Stimulated activated CD4-positive, alpha-beta T cell treated with anti-CD3 and anti-CD28 coated beads, Interleukin-2, amount 100 ng/mL, for 24 hours (primary cell): ENCODE data around the gene ENDOU.

Experiments
- DNase-seq, 2 donors: peaks; one replicate each; pipeline ENCODE4 v3.0.0-alpha.2; 2020

ENDOU gene

GRCh38 chr12:47757364-47757839, 32.1 kb upstream of the ENDOU start:
- no peak for DNase-seq

- DNase-seq, result peak; percentile 46 to 52
Observed at GRCh38 chr12:47755655-47756562, 30.6 kb upstream of the ENDOU start.

GRCh38 chr12:47754881-47755280, 29.6 kb upstream of the ENDOU start:
- DNase-seq, result no peak

GRCh38 chr12:47754126-47754525, 28.8 kb upstream of the ENDOU start:
- DNase-seq, result no peak

GRCh38 chr12:47753021-47754001, 28.0 kb upstream of the ENDOU start:
- DNase-seq, result no peak

- DNase-seq, result no peak
Observed at GRCh38 chr12:47752552-47752951, 27.3 kb upstream of the ENDOU start.

GRCh38 chr12:47752121-47752520, 26.8 kb upstream of the ENDOU start:
- DNase-seq, result no peak

- DNase-seq, result no peak
Observed at GRCh38 chr12:47751561-47751960, 26.3 kb upstream of the ENDOU start.

GRCh38 chr12:47750916-47751470, 25.7 kb upstream of the ENDOU start:
- no peak for DNase-seq

GRCh38 chr12:47750229-47750798, 25.0 kb upstream of the ENDOU start:
- DNase-seq, result no peak

- DNase-seq, result no peak
Observed at GRCh38 chr12:47748899-47749298, 23.6 kb upstream of the ENDOU start.

- no peak for DNase-seq
Observed at GRCh38 chr12:47748507-47748828, 23.2 kb upstream of the ENDOU start.

- DNase-seq, result no peak
Observed at GRCh38 chr12:47747596-47748506, 22.6 kb upstream of the ENDOU start.

GRCh38 chr12:47747126-47747525, 21.8 kb upstream of the ENDOU start:
- DNase-seq, result no peak

GRCh38 chr12:47746523-47746922, 21.2 kb upstream of the ENDOU start:
- DNase-seq, result no peak

GRCh38 chr12:47746073-47746472, 20.8 kb upstream of the ENDOU start:
- no peak for DNase-seq

GRCh38 chr12:47745485-47746041, 20.3 kb upstream of the ENDOU start:
- no peak for DNase-seq

GRCh38 chr12:47744778-47745436, 19.6 kb upstream of the ENDOU start:
- DNase-seq, result no peak

GRCh38 chr12:47744005-47744651, 18.8 kb upstream of the ENDOU start:
- peak; percentile 58 to 63 for DNase-seq

- no peak for DNase-seq
Observed at GRCh38 chr12:47743311-47743860, 18.1 kb upstream of the ENDOU start.
